HFFc6 (cell line): ENCODE results near the gene SKA1. TPM values are rescaled to one million over a fixed set of nuclear protein-coding genes. Genes with fewer than 3 reads are reported as not detected.
"Not testable (repeated sequence)": the region's sequence is repeated elsewhere in the genome, so short reads cannot be mapped to it uniquely, and the experiment has no call there.

Experiments
- DNase-seq: peaks from one replicate; pipeline ENCODE4 v3.0.0-alpha.2; 2018
- H3K27ac Mint-ChIP-seq: 2 replicates; pipeline ENCODE4 v1.8.0; 2020; ENCODE audit warnings: mild to moderate bottlenecking, mixed read lengths
- H3K27me3 Mint-ChIP-seq: 2 replicates; pipeline ENCODE4 v1.8.0; 2021; ENCODE audit warnings: mild to moderate bottlenecking, moderate library complexity, mixed read lengths; ENCODE audit not compliant: insufficient read depth
- H3K36me3 Mint-ChIP-seq: 2 replicates; pipeline ENCODE4 v1.8.0; 2021; ENCODE audit warnings: low read depth, mixed read lengths
- H3K4me1 Mint-ChIP-seq: 2 replicates; pipeline ENCODE4 v1.8.0; 2020; ENCODE audit warnings: low read depth, mixed read lengths
- H3K4me3 Mint-ChIP-seq: 2 replicates; pipeline ENCODE4 v1.8.0; 2020; ENCODE audit warnings: mild to moderate bottlenecking, moderate library complexity, mixed read lengths
- H3K9me3 Mint-ChIP-seq: 2 replicates; pipeline ENCODE4 v1.8.0; 2020; ENCODE audit warnings: mild to moderate bottlenecking, mixed read lengths
- total RNA-seq, 6 experiments: library from RNA; stranded (reverse); fragmentation: NEBNext Ultra II Directional; extraction: Animal tissue kit (Norgen Biotek cat#: 25700); gene quantifications; 2 replicates in 1 of 6; 3 replicates in 5 of 6; pipeline ENCODE4 v1.2.3, GENCODE V29; 2021
- TF ChIP-seq, protein P1 (sequence below): fragments of 200-600 bp; sonication (generic); IDR thresholded peaks from 2 replicates; pipeline ENCODE4 v1.5.0; 2021; ENCODE audit warnings: antibody characterized with exemption, mild to moderate bottlenecking

Gene SKA1
- total RNA-seq, 6 experiments from 2014 or later: 8.2 to 18.0 (median 15.7) TPM

GRCh38 chr18:50398947-50399346 lies 24.1 kb downstream of the SKA1 start:
- peaks cover 21% of the 10 kb centered on the region for H3K27me3 Mint-ChIP-seq
- TF ChIP-seq, protein P1, sequence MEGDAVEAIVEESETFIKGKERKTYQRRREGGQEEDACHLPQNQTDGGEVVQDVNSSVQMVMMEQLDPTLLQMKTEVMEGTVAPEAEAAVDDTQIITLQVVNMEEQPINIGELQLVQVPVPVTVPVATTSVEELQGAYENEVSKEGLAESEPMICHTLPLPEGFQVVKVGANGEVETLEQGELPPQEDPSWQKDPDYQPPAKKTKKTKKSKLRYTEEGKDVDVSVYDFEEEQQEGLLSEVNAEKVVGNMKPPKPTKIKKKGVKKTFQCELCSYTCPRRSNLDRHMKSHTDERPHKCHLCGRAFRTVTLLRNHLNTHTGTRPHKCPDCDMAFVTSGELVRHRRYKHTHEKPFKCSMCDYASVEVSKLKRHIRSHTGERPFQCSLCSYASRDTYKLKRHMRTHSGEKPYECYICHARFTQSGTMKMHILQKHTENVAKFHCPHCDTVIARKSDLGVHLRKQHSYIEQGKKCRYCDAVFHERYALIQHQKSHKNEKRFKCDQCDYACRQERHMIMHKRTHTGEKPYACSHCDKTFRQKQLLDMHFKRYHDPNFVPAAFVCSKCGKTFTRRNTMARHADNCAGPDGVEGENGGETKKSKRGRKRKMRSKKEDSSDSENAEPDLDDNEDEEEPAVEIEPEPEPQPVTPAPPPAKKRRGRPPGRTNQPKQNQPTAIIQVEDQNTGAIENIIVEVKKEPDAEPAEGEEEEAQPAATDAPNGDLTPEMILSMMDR: no peak
- H3K9me3 Mint-ChIP-seq: no peaks in the 10 kb centered on the region
- H3K4me3 Mint-ChIP-seq: no peak overlapping the region
- no peaks in the 10 kb centered on the region for H3K36me3 Mint-ChIP-seq
- DNase-seq: no peak
- no peak overlapping the region for H3K27ac Mint-ChIP-seq
- peaks cover 8% of the 10 kb centered on the region for H3K4me1 Mint-ChIP-seq

- no peak overlapping the region for H3K27ac Mint-ChIP-seq
- no peaks in the 10 kb centered on the region for H3K9me3 Mint-ChIP-seq
- DNase-seq: no peak
- TF ChIP-seq, protein P1: no peak
- H3K4me1 Mint-ChIP-seq: peaks cover 8% of the 10 kb centered on the region
- peaks cover 25% of the 10 kb centered on the region for H3K27me3 Mint-ChIP-seq
- no peak overlapping the region for H3K4me3 Mint-ChIP-seq
- no peaks in the 10 kb centered on the region for H3K36me3 Mint-ChIP-seq
These were observed 24.7 kb downstream of the SKA1 start for GRCh38 chr18:50399582-50399981.

- not testable (repeated sequence) for H3K9me3 Mint-ChIP-seq, DNase-seq, H3K27ac Mint-ChIP-seq, H3K36me3 Mint-ChIP-seq, H3K4me3 Mint-ChIP-seq, H3K4me1 Mint-ChIP-seq
- peaks cover 25% of the 10 kb centered on the region for H3K27me3 Mint-ChIP-seq
These were observed 25.6 kb downstream of the SKA1 start for GRCh38 chr18:50400438-50400837.

GRCh38 chr18:50401295-50401694 lies 26.4 kb downstream of the SKA1 start:
- TF ChIP-seq, protein P1: no peak
- no peak for DNase-seq
- Mint-ChIP-seq H3K4me1 (peaks cover 3% of the 10 kb centered on the region), H3K27ac (no peak overlapping the region), H3K9me3 (no peaks in the 10 kb centered on the region), H3K27me3 (peaks cover 30% of the 10 kb centered on the region), H3K36me3 (no peaks in the 10 kb centered on the region), H3K4me3 (no peak overlapping the region)

DNA sequence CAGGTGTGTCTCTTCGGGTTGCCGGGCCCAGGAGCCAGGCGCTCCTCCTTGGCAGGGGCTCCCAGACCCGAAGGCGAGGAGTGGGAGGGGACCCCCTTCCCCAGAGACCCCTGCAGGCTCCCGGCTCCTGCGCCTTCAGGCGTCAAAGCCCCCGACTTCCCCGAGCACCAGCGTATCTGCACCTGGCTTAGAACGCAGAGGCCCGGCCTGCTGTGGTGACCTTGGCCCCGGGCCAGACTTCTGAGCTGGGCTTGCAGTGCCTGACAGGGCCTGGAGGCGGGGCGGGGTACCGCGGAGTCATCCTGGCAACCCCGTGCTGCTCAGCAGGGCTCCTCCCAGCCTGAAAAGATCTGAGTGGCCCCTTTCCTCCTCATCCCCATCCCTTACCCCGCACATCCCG lies 27.0 kb downstream of the SKA1 start:
- Mint-ChIP-seq H3K4me1 (no peaks in the 10 kb centered on the region), H3K36me3 (no peaks in the 10 kb centered on the region), H3K27ac (no peak overlapping the region), H3K27me3 (peaks cover 30% of the 10 kb centered on the region), H3K9me3 (no peaks in the 10 kb centered on the region), H3K4me3 (no peak overlapping the region)
- TF ChIP-seq, protein P1: no peak
- DNase-seq: no peak

- H3K9me3 Mint-ChIP-seq, DNase-seq, H3K4me3 Mint-ChIP-seq, H3K4me1 Mint-ChIP-seq, H3K36me3 Mint-ChIP-seq, H3K27ac Mint-ChIP-seq: not testable (repeated sequence)
- peaks cover 35% of the 10 kb centered on the region for H3K27me3 Mint-ChIP-seq
These were observed 30.1 kb downstream of the SKA1 start for GRCh38 chr18:50404752-50405581.
